HG03045 (cell line): ENCODE data around the gene APC2.

Experiments
- ATAC-seq: cut with Tn5 transposase; IDR thresholded peaks from one replicate; pipeline ENCODE4 v1.9.1; 2021; ENCODE audit warnings: mild to moderate bottlenecking, moderate library complexity; ENCODE audit not compliant: unreplicated experiment

APC2 gene, protein sequence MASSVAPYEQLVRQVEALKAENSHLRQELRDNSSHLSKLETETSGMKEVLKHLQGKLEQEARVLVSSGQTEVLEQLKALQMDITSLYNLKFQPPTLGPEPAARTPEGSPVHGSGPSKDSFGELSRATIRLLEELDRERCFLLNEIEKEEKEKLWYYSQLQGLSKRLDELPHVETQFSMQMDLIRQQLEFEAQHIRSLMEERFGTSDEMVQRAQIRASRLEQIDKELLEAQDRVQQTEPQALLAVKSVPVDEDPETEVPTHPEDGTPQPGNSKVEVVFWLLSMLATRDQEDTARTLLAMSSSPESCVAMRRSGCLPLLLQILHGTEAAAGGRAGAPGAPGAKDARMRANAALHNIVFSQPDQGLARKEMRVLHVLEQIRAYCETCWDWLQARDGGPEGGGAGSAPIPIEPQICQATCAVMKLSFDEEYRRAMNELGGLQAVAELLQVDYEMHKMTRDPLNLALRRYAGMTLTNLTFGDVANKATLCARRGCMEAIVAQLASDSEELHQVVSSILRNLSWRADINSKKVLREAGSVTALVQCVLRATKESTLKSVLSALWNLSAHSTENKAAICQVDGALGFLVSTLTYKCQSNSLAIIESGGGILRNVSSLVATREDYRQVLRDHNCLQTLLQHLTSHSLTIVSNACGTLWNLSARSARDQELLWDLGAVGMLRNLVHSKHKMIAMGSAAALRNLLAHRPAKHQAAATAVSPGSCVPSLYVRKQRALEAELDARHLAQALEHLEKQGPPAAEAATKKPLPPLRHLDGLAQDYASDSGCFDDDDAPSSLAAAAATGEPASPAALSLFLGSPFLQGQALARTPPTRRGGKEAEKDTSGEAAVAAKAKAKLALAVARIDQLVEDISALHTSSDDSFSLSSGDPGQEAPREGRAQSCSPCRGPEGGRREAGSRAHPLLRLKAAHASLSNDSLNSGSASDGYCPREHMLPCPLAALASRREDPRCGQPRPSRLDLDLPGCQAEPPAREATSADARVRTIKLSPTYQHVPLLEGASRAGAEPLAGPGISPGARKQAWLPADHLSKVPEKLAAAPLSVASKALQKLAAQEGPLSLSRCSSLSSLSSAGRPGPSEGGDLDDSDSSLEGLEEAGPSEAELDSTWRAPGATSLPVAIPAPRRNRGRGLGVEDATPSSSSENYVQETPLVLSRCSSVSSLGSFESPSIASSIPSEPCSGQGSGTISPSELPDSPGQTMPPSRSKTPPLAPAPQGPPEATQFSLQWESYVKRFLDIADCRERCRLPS (N-terminal part only)

DNA sequence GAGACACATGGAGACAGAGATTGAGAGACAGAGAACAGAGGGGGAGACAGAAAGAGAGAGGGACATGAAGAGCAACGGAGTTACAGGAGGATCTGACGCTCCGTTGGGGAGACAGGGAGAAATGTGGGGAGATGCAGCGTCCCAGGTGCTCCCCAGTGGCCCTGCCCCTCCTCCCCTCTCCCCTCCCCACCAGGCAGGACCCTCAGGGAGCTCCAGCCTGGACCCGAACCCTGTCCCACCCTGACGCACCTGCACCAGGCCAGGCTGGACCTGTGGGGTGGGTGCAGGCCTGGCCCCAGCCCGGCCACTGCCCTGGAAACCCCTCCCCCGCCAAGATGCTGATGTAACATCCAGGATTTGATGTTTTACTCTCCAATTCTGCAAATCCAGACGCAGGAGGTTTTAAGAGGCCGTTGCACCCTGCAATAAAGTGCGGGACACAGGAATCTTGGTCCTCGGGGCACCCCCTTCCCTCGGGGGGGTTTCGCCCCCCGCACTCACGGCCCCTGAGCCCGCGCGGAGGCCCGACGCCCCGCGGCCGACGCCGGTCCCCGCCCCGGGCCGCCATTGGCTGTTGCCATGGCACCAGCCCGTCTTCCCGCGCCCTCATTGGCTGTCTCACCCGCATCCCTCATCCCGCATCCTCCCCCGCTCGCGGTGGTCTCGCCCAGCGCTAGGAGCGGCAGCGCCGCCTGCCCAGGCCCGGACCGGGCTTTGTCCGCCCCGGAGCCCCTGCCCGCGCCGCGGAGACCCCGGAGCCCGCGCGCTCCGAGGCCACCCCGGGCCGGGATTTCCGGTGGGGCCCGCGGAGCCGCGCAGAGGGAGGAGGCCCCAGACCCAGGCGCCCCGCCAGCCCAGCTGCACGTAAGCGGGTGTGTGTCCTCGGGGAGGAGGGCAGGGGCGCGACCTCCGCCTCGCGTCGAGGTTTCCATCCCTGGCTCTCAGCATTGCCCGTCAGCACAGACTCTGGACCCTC lies at the start of gene APC2:
TSS of gene APC2 (plus strand) at position 655 of the 976 bp plus-strand sequence. CDS start 2,881 bp downstream, outside the sequence.
- ATAC-seq = no peak

DNA sequence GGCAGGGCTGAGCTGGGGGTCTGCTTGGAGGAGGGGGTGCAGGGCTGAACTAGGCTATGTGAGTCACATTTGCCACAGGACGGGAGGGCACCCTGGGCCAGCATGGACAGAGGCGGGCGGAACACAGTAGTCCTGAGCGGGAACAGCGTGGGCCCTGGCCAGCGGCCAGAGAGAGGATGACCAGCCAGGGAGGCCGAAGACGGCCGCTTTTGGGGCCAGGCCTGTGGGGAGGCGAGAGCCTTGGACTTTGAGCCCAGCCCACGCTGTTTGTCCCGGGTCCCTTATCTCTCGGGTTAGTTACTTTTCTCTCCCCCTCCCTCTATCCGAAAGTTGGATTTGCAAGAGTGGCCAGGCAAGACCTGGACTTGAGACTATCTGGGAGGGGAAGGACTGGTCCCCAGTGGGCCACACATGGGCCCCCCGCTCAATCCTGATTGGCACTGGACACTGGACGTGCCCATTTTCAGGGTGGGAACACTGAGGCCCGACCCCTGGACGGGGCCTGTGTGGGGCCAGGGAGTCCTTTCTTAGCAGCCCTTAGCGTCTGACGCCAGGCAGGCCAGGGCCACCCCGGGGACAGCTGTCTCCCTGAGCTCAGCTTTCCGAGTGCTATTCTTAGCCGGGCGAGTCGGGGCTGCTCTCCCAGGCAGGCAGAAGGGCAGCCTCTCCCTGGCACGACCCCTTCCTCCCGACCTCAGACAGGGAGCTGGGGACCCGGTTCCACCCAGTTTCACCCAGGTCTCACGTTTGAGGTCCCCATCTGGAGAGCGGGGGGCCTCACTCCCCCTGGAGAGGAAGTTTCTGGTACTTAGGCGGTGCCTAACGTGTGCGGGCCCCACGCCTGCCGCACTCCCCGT lies 49.4 kb upstream of the APC2 start:
- no peak for ATAC-seq

DNA sequence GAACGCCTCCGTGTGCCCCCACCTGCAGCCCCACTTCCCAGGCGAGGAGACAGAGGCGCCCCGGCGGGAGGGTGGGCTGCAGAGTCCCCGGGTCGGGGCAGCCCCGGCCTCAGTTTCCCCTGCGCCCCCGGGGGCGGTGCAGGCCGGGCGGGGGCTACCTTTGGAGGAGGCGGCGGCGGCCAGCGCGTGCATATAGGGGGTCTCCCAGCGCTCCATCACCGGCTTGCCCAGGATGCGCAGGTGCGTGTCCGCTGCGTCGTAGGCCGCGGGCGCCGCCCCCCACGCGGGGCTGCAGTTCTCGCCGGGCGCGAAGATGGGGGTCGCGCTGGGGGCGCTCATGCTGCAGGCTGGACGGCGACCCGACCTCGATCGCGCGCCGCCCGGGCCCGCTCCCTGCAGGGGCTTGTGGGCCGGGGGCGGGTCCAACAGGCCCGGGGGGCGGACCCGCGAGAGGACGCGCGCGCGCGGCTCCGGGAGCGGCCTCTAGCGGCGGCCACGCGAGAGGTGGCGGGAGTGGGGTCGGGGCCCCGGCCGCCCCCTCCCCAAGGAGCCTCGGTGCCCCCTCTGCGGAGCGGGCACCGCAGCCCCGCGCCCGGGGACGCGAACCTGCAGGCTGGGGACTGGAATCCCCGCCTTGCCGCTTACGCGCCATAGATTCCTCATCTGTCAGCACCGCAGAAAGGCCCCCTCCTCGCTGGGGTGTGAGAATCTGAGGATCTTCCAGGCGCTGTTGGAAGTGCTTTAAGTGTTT lies 48.6 kb upstream of the APC2 start, which contains the start of gene GAMT:
TSS of gene GAMT (minus strand) at position 405 of the 751 bp plus-strand sequence. CDS start at position 339, 66 bp downstream.
- ATAC-seq = no peak

DNA sequence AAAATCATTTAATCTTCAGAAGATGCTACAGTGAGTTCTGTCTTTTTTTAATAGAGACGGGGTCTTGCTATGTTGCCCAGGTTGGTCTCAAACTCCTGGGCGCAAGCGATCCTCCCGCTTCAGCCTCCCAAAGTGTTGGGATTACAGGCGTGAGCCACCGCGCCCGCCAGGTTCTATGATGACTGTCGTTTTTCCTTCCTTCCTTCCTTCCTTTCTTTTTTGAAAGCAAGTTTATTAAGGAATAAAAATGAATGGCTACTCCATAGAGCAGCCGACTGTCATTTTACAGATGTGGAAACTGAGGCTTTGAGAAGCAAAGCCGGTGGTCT lies 48.1 kb upstream of the APC2 start:
- no peak for ATAC-seq

DNA sequence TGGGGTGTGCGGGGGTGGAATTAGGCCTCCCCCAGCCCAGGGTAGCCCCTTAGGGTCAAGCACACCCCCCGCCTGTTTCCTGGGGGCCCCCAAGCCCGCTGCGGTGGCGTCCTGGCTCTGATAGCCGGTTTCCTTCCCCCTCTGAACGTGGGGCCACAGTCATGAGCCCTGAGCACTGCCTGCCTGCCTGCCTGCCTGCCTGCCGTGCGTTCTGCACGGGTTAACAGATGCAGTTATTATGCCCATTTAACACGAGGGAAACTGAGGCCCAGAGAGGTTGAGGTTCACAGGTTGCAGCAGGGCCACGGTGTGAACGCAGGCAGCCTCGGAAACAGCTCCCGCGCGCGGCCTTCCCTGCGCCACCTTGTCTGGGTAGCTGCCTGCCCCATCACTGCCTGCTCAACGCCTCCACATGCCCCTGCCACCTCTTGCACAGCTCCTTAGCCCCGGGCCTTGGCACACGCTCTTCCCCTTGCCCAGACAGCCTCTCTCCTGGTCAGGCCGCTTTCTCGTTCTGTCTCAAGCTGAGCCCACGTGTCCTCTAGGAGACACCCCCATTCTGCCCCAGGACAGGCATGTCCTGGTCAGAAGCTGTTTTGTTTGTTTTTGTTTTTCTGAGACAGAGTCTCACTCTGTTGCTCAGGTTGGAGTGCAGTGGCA lies 47.4 kb upstream of the APC2 start:
- ATAC-seq = no peak

DNA sequence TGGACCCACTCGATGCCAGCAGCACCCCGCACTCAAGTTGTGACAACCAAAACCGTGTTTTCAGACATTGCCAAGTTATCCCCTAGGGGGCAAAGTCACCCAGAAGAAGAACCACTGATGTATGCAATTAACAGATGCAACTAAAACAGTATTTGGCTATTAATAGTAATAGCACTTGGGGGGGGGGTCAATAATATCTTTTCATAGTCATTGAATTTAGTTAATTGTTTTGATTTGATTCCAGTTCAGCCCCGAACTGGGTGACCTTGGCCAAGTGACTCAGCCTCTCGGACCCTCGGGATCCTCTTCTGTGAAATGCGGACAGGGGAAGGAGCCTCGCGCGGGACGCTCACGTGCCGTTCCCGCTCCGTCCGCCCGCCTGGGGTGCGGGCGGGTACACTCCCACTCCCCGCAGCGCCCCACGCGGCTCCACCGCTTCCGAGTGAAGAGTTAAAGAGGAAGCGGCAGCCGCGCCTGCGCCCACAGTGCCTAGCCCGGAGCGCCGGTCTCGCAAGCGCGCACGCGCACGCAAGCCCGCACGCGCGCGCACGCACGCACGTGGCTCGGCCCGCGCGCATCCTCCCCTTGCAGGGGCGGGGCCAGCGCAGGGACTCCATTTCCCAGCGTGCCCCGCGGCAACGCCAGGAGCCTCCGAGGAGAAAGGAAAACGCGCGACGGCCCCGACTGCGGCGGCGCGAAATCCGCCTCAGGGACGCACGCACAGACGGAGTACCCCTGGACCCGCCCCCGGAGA lies 43.0 kb upstream of the APC2 start:
- ATAC-seq = peak; percentile 73

DNA sequence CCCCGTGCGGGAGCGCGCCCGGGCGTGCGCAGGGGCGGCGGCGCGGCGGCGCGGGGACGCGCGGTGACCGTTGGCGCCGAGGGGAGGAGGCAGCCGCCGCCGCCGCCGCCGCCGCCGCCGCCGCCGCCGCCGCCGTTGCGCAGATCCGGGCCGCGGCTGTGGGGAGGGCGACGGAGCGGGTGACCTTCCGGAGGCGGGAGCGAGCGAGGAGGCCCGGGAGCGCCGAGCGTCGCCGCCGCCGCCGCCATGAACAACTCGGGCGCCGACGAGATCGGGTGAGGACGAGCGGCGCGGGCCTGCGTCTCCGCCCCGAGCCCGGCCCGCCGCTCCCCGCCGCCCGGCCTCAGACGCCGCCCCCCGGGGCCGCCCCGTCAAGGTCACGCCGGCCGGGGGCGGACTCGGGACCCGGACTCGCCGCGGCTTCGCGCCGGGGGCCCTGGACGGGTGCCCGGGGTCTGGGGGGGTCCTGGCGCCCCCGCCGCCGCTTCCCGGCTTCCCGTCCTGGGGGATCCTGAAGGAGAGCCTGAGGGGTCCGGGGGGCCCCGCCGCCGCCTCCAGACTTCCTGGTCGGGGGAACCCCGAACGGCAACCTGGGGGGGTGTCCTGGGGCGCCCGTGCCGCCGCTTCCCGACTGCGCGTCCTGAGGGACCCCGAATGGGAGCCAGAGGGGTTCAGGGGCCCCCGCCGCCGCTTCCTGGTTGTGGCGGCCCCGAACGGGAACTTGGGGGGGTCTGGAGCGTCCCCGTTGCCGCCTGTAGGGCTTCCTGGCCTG lies 42.2 kb upstream of the APC2 start, which contains the start of gene DAZAP1:
TSS of gene DAZAP1 (plus strand) at position 59 of the 772 bp plus-strand sequence. CDS start at position 247, 188 bp downstream.
- peak; percentile 30 for ATAC-seq

DNA sequence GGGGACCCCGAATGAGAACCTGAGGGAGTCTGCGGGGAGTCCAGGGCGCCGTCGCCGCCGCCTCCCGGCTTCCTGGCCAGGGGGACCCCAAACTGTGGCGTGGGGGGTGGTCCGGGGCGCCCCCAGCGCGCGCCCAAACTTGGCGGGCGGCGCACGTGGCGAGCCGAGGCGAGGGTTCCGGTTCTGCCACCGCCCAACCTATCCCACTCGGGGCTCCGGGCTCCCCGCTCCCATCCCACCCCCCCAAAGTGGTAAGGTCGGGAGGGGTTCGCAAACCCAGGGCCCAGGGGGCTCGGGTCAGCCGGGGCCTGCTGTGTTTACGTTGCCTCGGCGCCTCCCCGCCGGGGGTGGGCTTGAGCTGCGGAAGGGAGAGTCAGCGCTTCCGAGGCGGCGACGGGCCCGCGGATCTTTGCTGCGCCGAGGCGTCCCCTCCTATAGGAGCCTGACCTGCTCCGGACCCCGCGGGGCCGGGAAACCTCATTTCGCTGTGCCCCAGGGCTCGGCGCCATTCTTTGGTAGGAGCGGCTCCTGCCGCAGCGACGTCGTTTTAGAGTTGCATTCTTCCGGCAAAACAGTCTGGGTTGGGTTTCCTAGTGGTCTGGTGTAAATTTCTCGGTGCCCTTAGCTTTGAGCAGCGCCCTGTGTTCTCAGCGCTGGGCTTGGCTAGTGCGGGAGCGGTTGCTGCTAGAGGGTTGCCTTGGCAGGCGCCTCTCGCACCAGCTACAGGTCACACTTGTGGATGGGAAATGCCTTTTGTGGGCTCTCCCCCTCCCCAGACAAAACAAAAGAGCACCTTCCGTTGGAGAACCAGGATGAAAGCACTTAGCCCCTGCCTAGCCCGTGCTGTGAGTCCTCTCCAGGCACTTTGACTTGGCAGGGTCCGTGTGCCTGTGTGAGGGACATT lies 41.4 kb upstream of the APC2 start:
- peak; percentile 3 for ATAC-seq

DNA sequence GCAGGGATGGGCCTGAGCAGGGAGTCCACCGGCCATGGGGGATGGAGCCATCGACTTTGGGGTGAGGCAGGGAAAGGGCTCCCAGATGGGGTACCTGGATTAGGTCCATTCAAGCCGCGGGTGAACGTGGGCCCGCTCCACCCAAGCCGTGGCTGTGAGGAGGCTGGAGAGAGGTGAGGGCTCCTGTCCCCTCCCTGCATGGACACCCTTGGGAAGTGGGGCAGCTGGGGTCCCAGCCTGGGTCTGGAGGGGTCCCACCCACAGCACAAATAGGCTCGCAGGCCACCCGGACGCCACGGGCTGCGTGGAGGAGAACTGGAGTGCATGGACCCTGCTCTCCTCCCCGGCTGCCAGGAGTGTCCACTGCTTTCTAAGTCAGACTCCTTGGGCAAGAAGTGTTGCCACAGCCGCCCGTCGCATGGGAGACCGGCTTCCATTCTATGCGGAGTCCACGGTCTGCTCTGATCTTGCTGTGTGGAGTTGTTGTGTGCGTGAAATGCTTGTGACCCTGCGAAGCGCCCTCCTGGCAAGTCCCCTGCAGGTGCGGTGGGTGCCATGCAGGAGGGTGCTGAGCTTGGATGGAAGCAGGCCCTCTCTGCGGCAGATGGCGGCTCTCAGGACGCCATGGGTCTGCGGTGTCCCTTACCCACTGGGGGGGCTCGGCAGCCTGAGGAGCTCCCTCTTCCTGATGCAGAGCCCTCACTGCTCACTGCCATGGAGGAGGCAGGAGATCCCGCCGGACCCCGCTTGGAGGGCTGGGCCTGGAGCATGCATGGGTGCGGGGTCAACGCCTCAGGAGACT lies 40.5 kb upstream of the APC2 start:
- no peak for ATAC-seq

DNA sequence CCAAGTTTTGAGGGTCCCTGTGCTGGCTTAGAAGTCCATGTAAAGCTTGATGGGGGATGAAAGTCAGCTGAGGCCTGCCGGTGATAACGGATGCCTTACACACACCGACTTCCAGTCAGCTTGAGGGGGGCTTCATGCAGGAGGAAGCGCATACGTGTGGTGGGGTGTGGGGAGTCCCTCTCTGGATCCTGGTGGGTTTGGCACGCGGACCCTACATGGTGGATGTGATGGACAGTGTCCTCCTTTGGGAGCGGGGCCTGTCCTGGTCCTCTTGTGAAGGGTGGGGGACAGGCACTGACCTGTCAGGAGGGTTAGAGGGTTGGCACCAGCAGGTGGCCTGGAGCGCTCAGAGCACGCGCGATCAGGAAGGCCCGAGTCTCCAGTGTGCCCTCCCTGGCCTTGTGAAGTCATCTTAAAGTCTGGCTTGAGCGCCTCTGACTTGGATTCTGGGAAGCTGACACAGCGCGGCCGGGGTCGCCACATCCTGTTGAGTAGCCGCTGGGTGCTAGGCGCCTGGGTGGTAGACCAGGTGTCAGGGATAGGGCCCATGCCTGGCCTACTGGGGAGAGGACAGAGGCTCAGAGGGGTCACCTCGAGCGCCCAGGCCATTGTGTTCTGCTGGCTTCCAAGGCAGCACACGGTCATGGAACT lies 39.7 kb upstream of the APC2 start:
- ATAC-seq = no peak

DNA sequence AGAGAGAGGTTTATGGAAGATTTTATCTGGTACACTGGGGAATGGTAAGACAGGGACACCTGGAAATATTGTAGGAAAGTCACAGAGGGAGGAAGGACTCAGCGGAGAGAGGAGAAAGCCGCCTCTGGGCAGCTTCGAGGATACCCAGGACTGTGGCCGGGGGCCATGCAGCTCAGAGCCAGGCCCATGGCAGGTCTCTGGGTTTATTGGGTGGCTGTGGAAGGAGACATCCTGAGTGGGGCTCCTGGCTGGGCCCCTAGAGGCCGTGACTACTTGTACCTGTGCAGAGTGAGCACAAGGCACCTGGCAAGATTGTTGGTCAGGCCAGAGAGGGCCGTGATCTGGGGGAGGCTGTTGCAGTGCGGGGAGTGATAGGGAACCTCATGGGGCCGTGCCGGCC lies 39.1 kb upstream of the APC2 start:
- no peak for ATAC-seq

DNA sequence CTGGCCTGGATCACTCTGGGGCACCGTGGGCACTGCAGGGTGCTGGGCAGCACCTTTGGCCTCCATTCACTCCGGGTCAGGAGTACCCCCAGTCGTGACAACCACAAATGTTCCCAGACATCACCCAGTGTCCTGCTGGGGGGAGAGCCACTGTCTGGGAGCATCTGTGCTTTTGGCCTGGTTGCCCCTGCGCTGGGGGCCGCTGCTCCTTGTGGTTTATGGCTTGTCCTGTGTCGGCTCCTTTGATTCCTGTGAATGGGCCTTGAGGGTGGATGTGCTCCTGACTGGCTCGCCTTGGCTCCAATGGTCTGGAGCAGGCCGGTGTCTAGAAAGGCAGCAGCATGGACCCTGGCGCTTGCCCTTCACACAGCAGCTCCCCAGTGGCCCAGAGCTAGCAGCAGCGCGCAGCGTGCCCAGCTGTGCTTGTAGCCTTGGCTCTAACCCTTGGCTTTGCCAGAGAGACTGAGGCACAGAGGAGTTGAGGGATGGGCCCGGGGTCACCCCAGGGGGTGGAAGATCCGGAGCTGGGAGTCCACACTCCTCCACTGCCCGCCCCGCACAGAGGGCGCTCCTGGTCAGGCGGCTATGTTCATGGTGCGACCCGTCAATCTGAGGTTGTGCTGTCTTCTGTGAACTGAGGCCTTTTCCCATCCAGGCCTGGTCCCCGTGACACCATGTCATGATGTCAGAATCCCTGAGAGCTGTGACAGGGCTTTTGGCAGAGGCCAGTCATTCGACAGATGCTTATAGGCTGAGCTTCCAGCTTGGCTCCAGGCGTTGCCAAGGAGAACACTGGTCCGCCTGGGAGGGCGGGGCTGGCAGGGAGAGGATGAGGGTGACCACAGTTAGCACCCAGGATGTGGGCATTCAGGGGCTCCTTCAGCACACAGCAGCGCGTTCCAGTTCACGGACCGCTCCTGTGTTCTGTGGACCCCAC lies 38.4 kb upstream of the APC2 start:
- ATAC-seq = no peak
